ENCODE measurements around the gene LRRC27.
A peak's percentile ranks its signal among the peaks of the same experiment; 100 is the strongest.
"Not testable (repeated sequence)": the region's sequence is repeated elsewhere in the genome, so short reads cannot be mapped to it uniquely, and the experiment has no call there.

Gene LRRC27

DNA sequence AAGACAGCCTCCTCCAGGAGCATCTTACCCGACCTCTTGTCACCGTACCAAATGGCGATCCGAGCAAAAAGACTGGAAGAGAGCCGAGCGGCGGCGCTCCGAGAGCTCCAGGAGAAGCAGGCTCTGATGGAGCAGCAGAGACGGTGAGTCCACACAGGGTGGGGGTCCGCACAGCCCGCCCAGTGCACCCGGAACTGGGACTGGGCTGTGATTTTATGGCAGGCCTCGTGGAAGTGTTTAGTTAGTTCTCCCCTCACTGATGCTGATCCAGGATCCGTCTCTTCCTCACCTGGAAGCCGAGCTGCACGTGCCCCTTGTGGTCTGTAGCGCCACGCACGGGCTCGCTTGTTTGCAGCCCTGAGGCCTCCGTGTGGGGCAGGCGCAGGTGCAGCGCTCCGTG lies 19.6 kb downstream of the LRRC27 start:
- H3K9me2 ChIP-seq (ENCODE audit: low read depth, low read length): no peaks in the 10 kb centered on the region
- H3K79me2 ChIP-seq (ENCODE audit: insufficient read depth, low read length): no peaks in the 10 kb centered on the region
- H4K20me1 ChIP-seq (ENCODE audit: insufficient read depth, low read length): no peaks in the 10 kb centered on the region
- TF ChIP-seq EZH2 (IDR thresholded peaks at IDR 0.05; ENCODE audit: borderline replicate concordance, low read length): no peak
- TF ChIP-seq, protein P1, sequence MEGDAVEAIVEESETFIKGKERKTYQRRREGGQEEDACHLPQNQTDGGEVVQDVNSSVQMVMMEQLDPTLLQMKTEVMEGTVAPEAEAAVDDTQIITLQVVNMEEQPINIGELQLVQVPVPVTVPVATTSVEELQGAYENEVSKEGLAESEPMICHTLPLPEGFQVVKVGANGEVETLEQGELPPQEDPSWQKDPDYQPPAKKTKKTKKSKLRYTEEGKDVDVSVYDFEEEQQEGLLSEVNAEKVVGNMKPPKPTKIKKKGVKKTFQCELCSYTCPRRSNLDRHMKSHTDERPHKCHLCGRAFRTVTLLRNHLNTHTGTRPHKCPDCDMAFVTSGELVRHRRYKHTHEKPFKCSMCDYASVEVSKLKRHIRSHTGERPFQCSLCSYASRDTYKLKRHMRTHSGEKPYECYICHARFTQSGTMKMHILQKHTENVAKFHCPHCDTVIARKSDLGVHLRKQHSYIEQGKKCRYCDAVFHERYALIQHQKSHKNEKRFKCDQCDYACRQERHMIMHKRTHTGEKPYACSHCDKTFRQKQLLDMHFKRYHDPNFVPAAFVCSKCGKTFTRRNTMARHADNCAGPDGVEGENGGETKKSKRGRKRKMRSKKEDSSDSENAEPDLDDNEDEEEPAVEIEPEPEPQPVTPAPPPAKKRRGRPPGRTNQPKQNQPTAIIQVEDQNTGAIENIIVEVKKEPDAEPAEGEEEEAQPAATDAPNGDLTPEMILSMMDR (IDR thresholded peaks at IDR 0.05; ENCODE audit: low read length): no peak
- H2AFZ ChIP-seq (ENCODE audit: low read length): no peak overlapping the region
- H3K36me3 ChIP-seq (ENCODE audit: insufficient read depth, low read length): no peaks in the 10 kb centered on the region
- H3K27ac ChIP-seq (ENCODE audit: low read depth, low read length, poor library complexity, severe bottlenecking): no peak overlapping the region
- H3K27me3 ChIP-seq (ENCODE audit: insufficient read depth, low read length): no peaks in the 10 kb centered on the region
- H3F3A ChIP-seq (ENCODE audit: insufficient read depth, low read length): no peaks in the 10 kb centered on the region
- H3K9ac ChIP-seq (ENCODE audit: low read length): no peak overlapping the region
- no peak overlapping the region for H3K4me2 ChIP-seq (ENCODE audit: low read length)
- no peak overlapping the region for H3K4me3 ChIP-seq (ENCODE audit: low read depth, low read length, poor library complexity, severe bottlenecking)
- no peaks in the 10 kb centered on the region for H3K9me3 ChIP-seq (ENCODE audit: low read length)
- H3K4me1 ChIP-seq (ENCODE audit: insufficient read depth, low read length, severe bottlenecking): no peaks in the 10 kb centered on the region

DNA sequence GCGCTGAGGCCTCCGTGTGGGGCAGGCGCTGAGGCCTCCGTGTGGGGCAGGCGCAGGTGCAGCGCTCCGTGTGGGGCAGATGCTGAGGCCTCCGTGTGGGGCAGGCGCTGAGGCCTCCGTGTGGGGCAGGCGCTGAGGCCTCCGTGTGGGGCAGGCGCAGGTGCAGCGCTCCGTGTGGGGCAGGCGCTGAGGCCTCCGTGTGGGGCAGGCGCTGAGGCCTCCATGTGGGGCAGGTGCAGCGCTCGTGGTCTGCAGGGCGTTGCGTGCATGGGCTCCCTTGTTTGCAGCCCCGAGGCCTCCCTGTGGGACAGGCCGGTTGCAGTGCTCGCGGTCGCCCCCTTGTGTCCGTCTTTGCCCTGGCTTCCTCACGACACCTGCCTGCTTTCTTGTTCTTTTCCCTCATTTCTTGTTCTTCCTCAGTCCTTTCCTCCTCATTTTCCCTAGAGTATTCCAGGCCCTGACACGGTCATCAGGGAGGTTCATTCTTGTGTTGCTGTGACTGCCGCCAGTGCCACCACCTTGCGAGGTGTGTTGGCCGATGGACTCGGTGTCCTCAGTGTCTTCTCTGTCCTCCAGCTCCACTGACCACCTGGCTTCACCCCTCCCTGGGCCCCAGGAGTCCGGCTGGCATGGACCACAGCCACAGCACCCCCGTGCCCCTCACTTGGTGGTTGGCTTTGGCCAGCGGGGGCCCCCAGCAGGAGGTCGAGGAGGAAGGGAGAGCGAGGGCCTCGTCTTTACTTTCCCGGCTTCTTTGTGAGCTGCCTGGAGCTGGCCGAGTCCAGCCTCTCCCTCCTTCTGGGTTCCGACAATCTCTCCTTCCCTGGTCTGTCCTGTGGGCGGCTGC lies 20.7 kb downstream of the LRRC27 start:
- H4K20me1 ChIP-seq (ENCODE audit: insufficient read depth, low read length): not testable (repeated sequence)

DNA sequence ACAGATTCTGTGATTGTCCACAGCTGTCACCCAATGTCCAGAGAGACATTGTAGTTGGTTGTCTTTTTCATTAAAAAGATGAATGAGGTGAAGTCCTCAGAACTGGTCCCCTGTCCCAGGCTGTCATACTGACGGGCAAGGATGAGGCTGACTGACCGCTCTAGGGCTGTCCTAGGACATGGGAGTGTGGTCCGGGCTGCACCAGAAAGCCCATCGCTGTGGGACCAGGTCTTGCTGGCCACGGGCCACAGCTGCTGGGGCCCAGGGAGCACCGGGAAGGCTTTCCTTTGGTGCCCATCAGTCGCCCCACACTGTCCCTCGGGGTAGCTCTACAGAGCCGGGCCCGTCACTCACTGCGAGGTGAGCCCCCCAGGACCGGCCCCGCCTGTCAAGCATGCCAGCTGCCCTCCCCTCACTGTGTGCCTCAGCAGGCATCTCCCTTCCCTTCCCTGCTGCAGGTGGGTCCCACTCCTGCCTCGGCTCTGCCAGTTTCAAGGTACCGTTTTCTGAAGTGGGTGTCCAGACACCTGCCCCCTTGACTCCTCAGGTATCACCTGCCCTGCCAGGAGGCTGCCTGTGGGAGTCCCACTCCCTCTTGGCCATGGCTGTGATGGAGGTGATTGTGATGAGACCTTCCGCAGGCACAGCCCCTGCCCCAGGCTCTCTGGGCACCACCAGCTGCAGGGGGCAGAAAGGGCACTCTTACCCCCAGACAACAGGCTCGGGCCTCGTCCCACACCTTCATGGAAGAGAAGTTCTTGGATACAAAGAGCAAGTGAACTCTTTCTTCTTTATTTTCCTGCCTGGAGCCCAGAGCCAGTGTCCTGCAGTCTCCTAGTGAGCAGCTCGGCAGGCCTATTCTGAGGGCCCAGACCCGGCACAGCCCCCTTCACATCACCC lies 21.7 kb downstream of the LRRC27 start:
- Histone ChIP-seq H3K4me3 (ENCODE audit: low read depth, low read length, poor library complexity, severe bottlenecking) (no peak overlapping the region), H3K27ac (ENCODE audit: low read depth, low read length, poor library complexity, severe bottlenecking) (no peak overlapping the region), H2AFZ (ENCODE audit: low read length) (no peak overlapping the region), H3K9ac (ENCODE audit: low read length) (no peak overlapping the region), H4K20me1 (ENCODE audit: insufficient read depth, low read length) (no peaks in the 10 kb centered on the region), H3K4me2 (ENCODE audit: low read length) (no peak overlapping the region), H3F3A (ENCODE audit: insufficient read depth, low read length) (no peaks in the 10 kb centered on the region), H3K4me1 (ENCODE audit: insufficient read depth, low read length, severe bottlenecking) (no peaks in the 10 kb centered on the region), H3K79me2 (ENCODE audit: insufficient read depth, low read length) (no peaks in the 10 kb centered on the region), H3K9me3 (ENCODE audit: low read length) (no peaks in the 10 kb centered on the region), H3K36me3 (ENCODE audit: insufficient read depth, low read length) (no peaks in the 10 kb centered on the region), H3K27me3 (ENCODE audit: insufficient read depth, low read length) (no peaks in the 10 kb centered on the region), H3K9me2 (ENCODE audit: low read depth, low read length) (no peaks in the 10 kb centered on the region)
- TF ChIP-seq EZH2 (IDR thresholded peaks at IDR 0.05; ENCODE audit: borderline replicate concordance, low read length): no peak
- TF ChIP-seq, protein P1 (IDR thresholded peaks at IDR 0.05; ENCODE audit: low read length): no peak

More for the DNA sequence above, 20.7 kb downstream of the LRRC27 start:
- not testable (repeated sequence) for H3K27me3 ChIP-seq (ENCODE audit: insufficient read depth, low read length); H3F3A ChIP-seq (ENCODE audit: insufficient read depth, low read length); H3K9ac ChIP-seq (ENCODE audit: low read length); H3K79me2 ChIP-seq (ENCODE audit: insufficient read depth, low read length); H2AFZ ChIP-seq (ENCODE audit: low read length); H3K9me3 ChIP-seq (ENCODE audit: low read length); H3K9me2 ChIP-seq (ENCODE audit: low read depth, low read length); H3K4me1 ChIP-seq (ENCODE audit: insufficient read depth, low read length, severe bottlenecking); H3K36me3 ChIP-seq (ENCODE audit: insufficient read depth, low read length); H3K4me2 ChIP-seq (ENCODE audit: low read length); H3K27ac ChIP-seq (ENCODE audit: low read depth, low read length, poor library complexity, severe bottlenecking); H3K4me3 ChIP-seq (ENCODE audit: low read depth, low read length, poor library complexity, severe bottlenecking)
- TF ChIP-seq, protein P1 (IDR thresholded peaks at IDR 0.05; ENCODE audit: low read length): peak; percentile 60

All from OCI-LY1 (cell line).